Activated naive CD8-positive, alpha-beta T cell treated with anti-CD3 and anti-CD28 coated beads, Interleukin-2, amount 50 U/mL, for 16 hours (primary cell): ENCODE data around the gene GRIK3.
"Not testable (repeated sequence)": the region's sequence is repeated elsewhere in the genome, so short reads cannot be mapped to it uniquely, and the experiment has no call there.

Experiments used
- DNase-seq: peaks from one replicate; pipeline ENCODE4 v3.0.0-alpha.2; 2020; ENCODE audit warnings: low read depth, low spot score

GRIK3 gene

GRCh38 chr1:36910886-36911540, 123.3 kb downstream of the GRIK3 start:
- no peak for DNase-seq

- DNase-seq = no peak
These were observed 124.2 kb downstream of the GRIK3 start for GRCh38 chr1:36909946-36910725.

- not testable (repeated sequence) for DNase-seq
These were observed 125.0 kb downstream of the GRIK3 start for GRCh38 chr1:36909359-36909758.

- DNase-seq = no peak
These were observed 126.2 kb downstream of the GRIK3 start for GRCh38 chr1:36908096-36908495.

GRCh38 chr1:36906555-36906954, 127.8 kb downstream of the GRIK3 start:
- no peak for DNase-seq

GRCh38 chr1:36905941-36906340, 128.4 kb downstream of the GRIK3 start:
- DNase-seq = no peak

GRCh38 chr1:36900128-36900527, 134.2 kb downstream of the GRIK3 start:
- DNase-seq = no peak

GRCh38 chr1:36897813-36898212, 136.5 kb downstream of the GRIK3 start:
- DNase-seq = not testable (repeated sequence)

GRCh38 chr1:36894824-36895223, 139.5 kb downstream of the GRIK3 start:
- DNase-seq = no peak

GRCh38 chr1:36890776-36891175, 143.5 kb downstream of the GRIK3 start:
- no peak for DNase-seq

GRCh38 chr1:36889478-36890226, 144.7 kb downstream of the GRIK3 start:
- DNase-seq = no peak

- no peak for DNase-seq
These were observed 145.4 kb downstream of the GRIK3 start for GRCh38 chr1:36888811-36889477.

- DNase-seq = no peak
These were observed 148.6 kb downstream of the GRIK3 start for GRCh38 chr1:36885540-36886357.

- DNase-seq = no peak
These were observed 149.5 kb downstream of the GRIK3 start for GRCh38 chr1:36884801-36885200.

GRCh38 chr1:36884029-36884701, 150.2 kb downstream of the GRIK3 start:
- no peak for DNase-seq

- DNase-seq = no peak
These were observed 150.9 kb downstream of the GRIK3 start for GRCh38 chr1:36883315-36883949.

GRCh38 chr1:36882536-36883285, 151.6 kb downstream of the GRIK3 start:
- no peak for DNase-seq

GRCh38 chr1:36881541-36881940, 152.8 kb downstream of the GRIK3 start:
- DNase-seq = no peak

GRCh38 chr1:36881068-36881405, 153.3 kb downstream of the GRIK3 start:
- no peak for DNase-seq
